GM13976 (cell line): ENCODE measurements around the gene FOXP1.

ENCODE experiments used
- DNase-seq: peaks from one replicate; pipeline ENCODE4 v3.0.0; 2012; ENCODE audit warnings: low spot score
- CTCF ChIP-seq: IDR thresholded peaks from 2 replicates; pipeline ENCODE4 v1.5.1; 2012; ENCODE audit warnings: borderline replicate concordance, mild to moderate bottlenecking; ENCODE audit not compliant: insufficient read depth; ENCODE audit errors: extremely low read depth, missing control alignments, control extremely low read depth
- in situ Hi-C: fragments of 300-500 bp; cut with MboI; formaldehyde crosslinking; loops from one replicate; pipeline ENCODE4 v1.12.0; 2022; ENCODE audit warnings: low sequenced_read_pairs, mixed read lengths, inconsistent platforms; ENCODE audit not compliant: unreplicated experiment

Gene FOXP1

GRCh38 chr3:70988111-70988510, 595.4 kb downstream of the FOXP1 start:
- DNase-seq, result no peak
- TF ChIP-seq CTCF, result no peak
- in situ Hi-C loops, result no loop called here

- in situ Hi-C loops, result no loop called here
- no peak for TF ChIP-seq CTCF
- DNase-seq, result no peak
These were observed 598.0 kb downstream of the FOXP1 start for GRCh38 chr3:70985572-70985971.

- no peak for DNase-seq
- no peak for TF ChIP-seq CTCF
- in situ Hi-C loops, result no loop called here
These were observed 598.6 kb downstream of the FOXP1 start for GRCh38 chr3:70984776-70985482.

- TF ChIP-seq CTCF, result no peak
- DNase-seq, result no peak
- in situ Hi-C loops, result no loop called here
These were observed 600.8 kb downstream of the FOXP1 start for GRCh38 chr3:70982700-70983140.

- TF ChIP-seq CTCF, result no peak
- DNase-seq, result no peak
These were observed 601.2 kb downstream of the FOXP1 start for GRCh38 chr3:70982284-70982683.

GRCh38 chr3:70981231-70981880, 602.2 kb downstream of the FOXP1 start:
- in situ Hi-C loops, result no loop called here

More at GRCh38 chr3:70982284-70982683, 601.2 kb downstream of the FOXP1 start:
- in situ Hi-C loops, result no loop called here

More at GRCh38 chr3:70981231-70981880, 602.2 kb downstream of the FOXP1 start:
- DNase-seq, result no peak
- no peak for TF ChIP-seq CTCF
